HG02588 (cell line): Measurements from ENCODE around the gene BET1.

Experiments
- ATAC-seq: cut with Tn5 transposase; IDR thresholded peaks from one replicate; pipeline ENCODE4 v1.9.1; 2021; ENCODE audit warnings: mild to moderate bottlenecking, moderate library complexity; ENCODE audit not compliant: unreplicated experiment

The BET1 gene

DNA sequence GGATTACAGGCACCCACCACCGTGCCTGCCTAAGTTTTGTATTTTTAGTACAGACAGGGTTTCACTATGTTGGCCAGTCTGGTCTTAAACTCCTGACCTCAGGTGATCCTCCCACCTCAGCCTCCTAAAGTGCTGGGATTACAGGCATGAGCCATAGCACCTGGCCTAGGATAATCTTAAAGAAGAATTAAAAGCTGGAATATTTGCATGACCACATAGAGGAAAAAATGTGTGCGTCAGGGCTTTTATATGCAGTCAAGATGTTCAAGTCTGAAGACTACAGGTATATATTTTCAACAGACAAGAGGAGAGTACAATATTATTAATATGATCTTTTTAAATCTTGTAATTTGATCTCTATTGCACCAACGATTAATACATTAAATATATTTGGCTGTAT is 43.2 kb downstream of the BET1 start:
- no peak for ATAC-seq

DNA sequence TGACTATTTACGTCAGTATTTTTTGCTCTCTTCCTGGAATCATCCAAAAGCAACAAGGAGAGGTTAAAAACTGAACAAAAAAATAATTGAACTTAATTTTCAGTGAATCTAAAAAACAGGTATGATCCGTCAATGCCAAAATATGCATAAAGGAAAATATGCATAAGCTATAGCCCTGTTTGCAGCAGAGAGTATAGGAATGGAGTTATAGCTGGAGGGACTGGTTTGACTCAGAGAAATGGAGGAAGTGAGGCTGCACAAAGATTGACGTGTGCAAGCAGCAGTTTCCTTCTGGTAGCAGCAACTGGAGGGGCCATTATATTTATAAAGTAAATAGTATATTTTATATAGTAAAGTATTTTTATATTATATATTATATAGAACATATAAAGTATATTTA is 45.5 kb downstream of the BET1 start:
- ATAC-seq = no peak

DNA sequence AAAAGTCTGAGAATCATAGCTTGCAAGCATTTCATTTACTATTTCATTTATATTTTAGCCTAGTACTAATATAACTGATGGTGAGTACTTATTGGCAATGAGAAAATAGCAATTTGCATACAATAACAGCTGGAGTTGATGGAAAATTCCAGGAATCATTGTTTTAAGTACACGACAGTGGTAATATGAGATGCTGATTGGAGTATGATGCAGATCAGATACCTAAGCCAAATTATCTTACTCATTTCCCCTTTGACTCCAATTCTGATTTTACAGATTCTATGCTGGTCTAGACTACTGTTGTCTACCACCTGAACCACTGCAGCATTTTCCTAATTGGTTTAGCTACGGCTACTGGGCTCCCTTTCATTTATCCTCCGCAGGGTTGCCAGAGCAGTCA is 45.9 kb downstream of the BET1 start:
- ATAC-seq = no peak

DNA sequence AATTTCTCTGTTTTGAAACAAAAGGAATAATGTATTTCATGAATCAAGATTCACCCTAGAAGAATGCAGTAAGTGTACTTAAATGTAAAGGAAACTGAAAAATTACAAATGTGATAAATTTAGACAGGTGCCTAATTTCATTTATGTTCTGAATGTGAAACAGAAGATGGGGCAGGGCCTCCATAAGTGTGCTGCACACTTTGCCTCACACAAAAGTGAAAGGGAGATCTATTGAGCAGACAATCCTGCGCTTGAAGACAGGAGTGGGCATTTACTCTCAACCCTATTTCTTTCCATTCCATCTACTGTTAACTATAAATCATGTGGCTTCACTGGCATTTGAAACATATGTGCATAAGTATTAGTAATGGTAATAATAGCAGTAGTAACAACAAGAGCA is 46.4 kb downstream of the BET1 start:
- ATAC-seq = no peak

- peak; percentile 68 for ATAC-seq
Measured at GRCh38 chr7:93955304-93955703, 48.9 kb downstream of the BET1 start.

DNA sequence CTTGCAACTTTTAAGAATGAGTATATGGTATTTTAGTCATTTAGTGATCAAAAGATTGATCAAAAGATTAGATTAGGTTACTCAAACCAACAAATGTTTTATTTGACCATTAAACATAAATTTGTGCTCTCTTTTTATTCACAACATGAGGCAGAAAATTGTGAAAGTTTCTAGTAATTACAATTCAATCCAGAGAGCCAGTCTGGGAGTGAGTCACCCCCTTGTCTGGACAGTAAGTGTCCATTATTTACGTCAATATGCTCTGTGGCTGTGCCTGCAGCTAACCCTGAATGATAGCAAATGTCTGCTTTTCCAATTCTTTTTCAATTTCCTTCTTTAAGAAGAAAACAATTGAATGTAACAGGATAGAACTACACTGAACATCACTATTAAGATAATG is 54.7 kb downstream of the BET1 start:
- ATAC-seq = no peak

DNA sequence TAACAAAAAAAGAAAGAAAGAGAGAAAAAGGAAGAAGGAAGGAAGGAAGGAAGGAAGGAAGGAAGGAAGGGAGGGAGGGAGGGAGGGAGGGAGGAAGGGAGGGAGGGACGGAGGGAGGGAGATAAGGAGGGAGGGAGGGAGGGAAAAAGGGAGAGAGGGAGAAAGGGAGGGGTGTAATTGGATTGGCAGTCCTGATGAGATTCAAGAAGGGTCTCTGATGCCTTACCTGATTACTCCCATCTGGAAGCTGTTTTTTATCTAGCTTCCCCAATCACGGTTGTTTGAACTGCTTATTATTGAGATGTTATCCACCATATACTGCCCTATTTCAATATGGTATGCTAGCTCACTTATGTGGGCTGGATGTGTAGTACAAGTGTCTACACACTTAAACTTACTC is 55.3 kb downstream of the BET1 start:
- ATAC-seq = no peak

DNA sequence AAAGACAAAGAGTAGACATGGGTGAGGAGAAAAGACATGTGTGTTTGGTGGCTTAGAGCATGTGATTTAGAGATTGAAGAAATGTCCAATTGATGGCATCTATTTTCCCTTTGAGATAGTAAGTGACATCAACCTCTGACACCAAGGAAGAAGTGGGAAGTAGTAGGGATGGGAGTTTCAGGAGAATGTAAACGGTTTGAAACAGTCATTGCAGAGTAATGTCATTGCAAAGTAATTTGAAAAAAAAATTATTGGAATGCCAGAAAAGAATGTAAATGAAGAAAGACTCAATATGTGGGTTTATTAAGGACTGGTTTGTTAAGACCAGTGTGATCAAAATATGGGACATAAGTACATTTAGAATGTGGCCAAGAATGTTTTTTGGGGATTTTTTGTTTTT is 56.0 kb downstream of the BET1 start:
- no peak for ATAC-seq

- no peak for ATAC-seq
Measured at GRCh38 chr7:93945756-93946535, 58.2 kb downstream of the BET1 start.

DNA sequence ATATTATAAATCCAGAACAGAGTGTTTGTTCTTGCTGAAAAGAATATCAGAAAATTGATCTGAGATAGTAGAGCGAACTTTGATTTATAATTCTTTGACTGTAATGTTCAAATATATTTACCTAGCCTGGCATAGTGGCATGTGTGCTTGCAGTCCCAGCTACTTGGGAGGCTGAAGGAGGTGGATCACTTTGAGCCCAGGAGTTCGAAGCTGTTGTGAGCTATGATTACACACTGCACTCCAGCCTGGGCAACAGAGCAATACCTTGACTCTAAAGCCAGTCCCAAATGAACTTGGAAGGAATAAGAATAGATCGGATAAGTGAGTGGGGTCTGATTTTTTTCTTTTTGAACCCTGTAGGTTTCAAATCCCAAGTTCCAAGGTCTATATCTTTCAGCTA is 59.1 kb downstream of the BET1 start:
- ATAC-seq = no peak

- no peak for ATAC-seq
Measured at GRCh38 chr7:93944673-93945072, 59.5 kb downstream of the BET1 start.

DNA sequence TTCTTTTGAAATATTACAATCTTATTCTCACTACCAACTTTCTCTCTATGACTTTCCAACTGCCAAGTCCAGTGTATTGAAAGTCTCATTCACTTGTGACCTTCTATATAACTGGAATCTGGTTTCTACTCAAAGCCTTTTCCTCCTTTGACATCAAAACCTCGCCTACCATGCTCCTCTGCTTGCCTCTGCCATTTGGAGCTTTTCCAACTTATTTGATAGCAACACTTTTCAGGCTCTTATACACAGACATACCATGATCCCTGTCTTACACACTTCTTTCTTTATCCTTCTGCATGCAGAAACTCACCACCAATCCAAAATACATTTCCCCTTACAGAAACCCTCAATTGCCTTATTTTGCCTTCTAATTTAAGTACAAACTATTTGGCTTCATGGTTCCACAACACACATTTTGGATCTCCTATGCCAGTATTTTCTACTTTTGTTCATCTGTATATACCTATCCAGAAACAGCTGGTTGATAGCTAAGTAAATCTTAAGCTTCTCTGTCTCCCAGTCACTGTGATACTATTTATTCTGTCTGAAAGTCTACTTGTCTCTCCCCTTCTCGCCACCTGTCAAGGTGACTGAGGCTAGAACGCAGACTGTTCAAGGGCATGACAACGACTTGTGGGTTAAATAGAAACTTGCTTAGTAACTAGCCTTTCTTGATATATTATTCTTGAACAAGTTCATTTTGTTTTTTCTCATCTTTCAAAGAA is 60.2 kb downstream of the BET1 start:
- no peak for ATAC-seq
